B cell (primary cell): ENCODE measurements around the gene TRPT1. TPM values are rescaled to one million over a fixed set of nuclear protein-coding genes. Genes with fewer than 3 reads are reported as not detected.

ENCODE experiments used
- ATAC-seq: fragments of 200-7000 bp; cut with Tn5 transposase; one replicate; pipeline ENCODE4 v1.10.0; 2021; ENCODE audit warnings: low read depth, mild to moderate bottlenecking, moderate number of reproducible peaks, moderate library complexity
- CTCF ChIA-PET: fragments of 350-600 bp; sonication (Branson Sonifier 250); formaldehyde crosslinking; loops from one replicate; lab custom pipeline; 2021; ENCODE audit warnings: antibody characterized with exemption, inconsistent platforms; lab: Charles Lee
- POLR2A ChIA-PET: fragments of 350-600 bp; sonication (Branson Sonifier 250); formaldehyde crosslinking; loops from one replicate; lab custom pipeline; 2021; ENCODE audit warnings: antibody characterized with exemption; lab: Charles Lee
- DNase-seq: peaks from one replicate; pipeline ENCODE4 v3.0.0; 2013
- H2AFZ ChIP-seq: 2 replicates; pipeline ENCODE4 v1.6.1; 2012; ENCODE audit warnings: mild to moderate bottlenecking, low read depth, low read length; ENCODE audit not compliant: insufficient read depth, poor library complexity, severe bottlenecking
- H3K27ac ChIP-seq, 2 donors: 1 replicate in 1 of 2; 2 replicates in 1 of 2; pipeline ENCODE4 v1.5.1; 2012 to 2013; ENCODE audit warnings: low read length in 2 of 2, mild to moderate bottlenecking in 2 of 2, moderate library complexity in 1 of 2
- H3K27me3 ChIP-seq, 4 experiments: fragments of 200-600 bp in 1 of 4; sonication (generic) in 1 of 4; replicated peaks in 1 of 4; 1 replicate in 2 of 4; 2 replicates in 2 of 4; pipeline versions ENCODE4 v1.6.1 to v1.7.0; 2013 to 2016; ENCODE audit warnings: low read length in 3 of 4, mild to moderate bottlenecking in 2 of 4, mixed read lengths in 1 of 4, moderate library complexity in 1 of 4; ENCODE audit not compliant: insufficient read depth in 4 of 4, control insufficient read depth in 3 of 4; ENCODE audit errors: control extremely low read depth in 1 of 4
- H3K36me3 ChIP-seq, 2 experiments: replicated peaks in 1 of 2; 1 replicate in 1 of 2; 2 replicates in 1 of 2; pipeline versions ENCODE4 v1.6.1 to v1.7.1; 2013; ENCODE audit warnings: low read length in 1 of 2; ENCODE audit not compliant: insufficient read depth in 2 of 2, control insufficient read depth in 1 of 2; ENCODE audit errors: control extremely low read depth in 1 of 2, extremely low read depth in 1 of 2
- H3K4me1 ChIP-seq, 2 donors: fragments of 200-600 bp in 1 of 2; sonication (generic) in 1 of 2; 1 replicate in 1 of 2; 2 replicates in 1 of 2; pipeline versions ENCODE4 v1.5.1 to v1.6.1; 2013 to 2017; ENCODE audit warnings: low read length in 2 of 2; ENCODE audit not compliant: control insufficient read depth in 2 of 2, insufficient read depth in 2 of 2
- H3K4me2 ChIP-seq: replicated peaks from 2 replicates; pipeline ENCODE3; 2012; ENCODE audit warnings: mild to moderate bottlenecking, low read depth, low read length; ENCODE audit not compliant: poor library complexity, severe bottlenecking
- H3K4me3 ChIP-seq, 5 experiments: fragments of 200-600 bp in 1 of 5; sonication (generic) in 1 of 5; 1 replicate in 3 of 5; 2 replicates in 2 of 5; pipeline versions ENCODE4 v1.5.1 to v1.7.0; 2011 to 2016; ENCODE audit warnings: low read length in 4 of 5, mild to moderate bottlenecking in 4 of 5, low read depth in 2 of 5, control low read depth in 1 of 5, moderate library complexity in 1 of 5; ENCODE audit not compliant: insufficient read depth in 1 of 5; ENCODE audit errors: control extremely low read depth in 1 of 5, extremely low read depth in 1 of 5
- H3K79me2 ChIP-seq: fragments of 200-600 bp; sonication (generic); one replicate; pipeline ENCODE4 v1.6.0; 2016; ENCODE audit warnings: low read length; ENCODE audit not compliant: control insufficient read depth, insufficient read depth
- H3K9ac ChIP-seq: fragments of 200-600 bp; sonication (generic); 2 replicates; pipeline ENCODE4 v1.6.1; 2017; ENCODE audit warnings: mild to moderate bottlenecking, low read length, moderate library complexity
- H3K9me3 ChIP-seq, 3 donors: one replicate each; pipeline versions ENCODE4 v1.6.1 to v1.7.1; 2013; ENCODE audit warnings: low read length in 2 of 3; ENCODE audit not compliant: control insufficient read depth in 2 of 3, insufficient read depth in 1 of 3; ENCODE audit errors: control extremely low read depth in 1 of 3
- H4K20me1 ChIP-seq: 2 replicates; pipeline ENCODE4 v1.6.0; 2012; ENCODE audit warnings: mild to moderate bottlenecking, low read length; ENCODE audit not compliant: insufficient read depth, control insufficient read depth, poor library complexity, severe bottlenecking
- H3K27ac Mint-ChIP-seq: one replicate; pipeline ENCODE4 v1.8.0; 2021; ENCODE audit warnings: mixed read lengths
- H3K27me3 Mint-ChIP-seq: one replicate; pipeline ENCODE4 v1.8.0; 2021; ENCODE audit warnings: mixed read lengths
- H3K4me1 Mint-ChIP-seq: one replicate; pipeline ENCODE4 v1.8.0; 2021; ENCODE audit warnings: mixed read lengths
- H3K4me3 Mint-ChIP-seq: one replicate; pipeline ENCODE4 v1.8.0; 2021; ENCODE audit warnings: mixed read lengths
- H3K9me3 Mint-ChIP-seq: one replicate; pipeline ENCODE4 v1.8.0; 2022; ENCODE audit warnings: mixed read lengths; ENCODE audit not compliant: insufficient read depth
- CTCF ChIP-seq: fragments of 200-600 bp; IDR thresholded peaks from one replicate; pipeline ENCODE4 v1.8.0; 2022; ENCODE audit warnings: antibody characterized with exemption, mild to moderate bottlenecking
- EZH2 ChIP-seq: IDR thresholded peaks from 2 replicates; pipeline ENCODE4 v1.6.1; 2012; ENCODE audit warnings: borderline replicate concordance, low read depth, mild to moderate bottlenecking, moderate library complexity, low read length; ENCODE audit not compliant: insufficient read depth, poor library complexity, severe bottlenecking
- WGBS: methylation state at CpG from one replicate; pipeline ENCODE4 v1.1.5; 2013; ENCODE audit warnings: missing lambda C conversion rate; ENCODE audit not compliant: insufficient coverage; 5-methylcytosine and 5-hydroxymethylcytosine counted together
- intact Hi-C: fragments of 100-400 bp; cut with micrococcal nuclease; formaldehyde crosslinking; loops from one replicate; pipeline ENCODE4 v1.10.0; 2022
- polyA plus RNA-seq: library from polyadenylated mRNA; depleted of rRNA; stranded (reverse); fragments of >200 nt; gene quantifications from 2 replicates; pipeline ENCODE4 v1.2.3, GENCODE V29; 2012
- total RNA-seq, 2 donors: library from RNA; stranded (reverse); fragments of 120-200 nt in 1 of 2; gene quantifications; 1 replicate in 1 of 2; 2 replicates in 1 of 2; pipeline versions ENCODE4 v1.2.3 to v1.2.4, GENCODE V29; 2013 to 2022

TRPT1 gene
- total and polyA plus RNA-seq, 2 donors (not counting 1 experiment from before 2014, with no cell fraction given) = 59.6 to 145 TPM

- H3K9me3 Mint-ChIP-seq = no peaks in the 10 kb centered on the region
- no peak for TF ChIP-seq EZH2
- H3K36me3 ChIP-seq = peaks cover 0 to 34% of the 10 kb centered on the region in 2 experiments
- peaks cover 37% of the 10 kb centered on the region for H4K20me1 ChIP-seq
- peaks cover 30 to 58% of the 10 kb centered on the region in 2 donors for H3K4me1 ChIP-seq
- H3K4me3 Mint-ChIP-seq = peak overlapping the region; percentile 67
- CTCF ChIA-PET = interaction anchor here (5.6 to 10.3 kb wide), 4 partner anchors 7 to 39 kb away, joined by 53 to 141 read pairs (median 66); partner anchors contain the start of genes NUDT22, PLCB3, PPP1R14B and STIP1
- H3K4me3 ChIP-seq = no peak overlapping the region
- DNase-seq (no peak), ATAC-seq (no peak)
- intact Hi-C loops = loop anchor here (10.0 kb wide), 1 partner anchor 446 kb away; no protein-coding TSS in a partner anchor
- no peak overlapping the region for H2AFZ ChIP-seq
- peak overlapping the region; percentile 96 for H3K27ac Mint-ChIP-seq
- H3K4me1 Mint-ChIP-seq = peaks cover 60% of the 10 kb centered on the region
- H3K27me3 Mint-ChIP-seq = no peaks in the 10 kb centered on the region
- POLR2A ChIA-PET = interaction anchor here (0.5 to 1.6 kb wide), 3 partner anchors 8 to 49 kb away, joined by 3 to 6 read pairs (median 5); partner anchors contain the start of gene PPP1R14B
- peak overlapping the region; percentile 73 to 90 for H3K27ac ChIP-seq
- no peaks in the 10 kb centered on the region for H3K9me3 ChIP-seq
- H3K79me2 ChIP-seq = peaks cover 37% of the 10 kb centered on the region
- peak overlapping the region; percentile 99 for H3K4me2 ChIP-seq
- no peaks in the 10 kb centered on the region for H3K27me3 ChIP-seq
- H3K9ac ChIP-seq = no peak overlapping the region
- 83% methylated on average over 18 of the region's 18 CpGs for WGBS
These were observed 17.0 kb downstream of the TRPT1 start for GRCh38 chr11:64208796-64209562.

GRCh38 chr11:64208086-64208795 is 17.7 kb downstream of the TRPT1 start:
- H3K4me2 ChIP-seq = peak overlapping the region; percentile 99
- no peak for ATAC-seq

More at GRCh38 chr11:64208086-64208795, 17.7 kb downstream of the TRPT1 start:
- H4K20me1 ChIP-seq = peaks cover 37% of the 10 kb centered on the region
- peak overlapping the region in 4 of 5 experiments; percentile 72 to 95 (median 85) for H3K4me3 ChIP-seq
- H3K36me3 ChIP-seq = peaks cover 0 to 41% of the 10 kb centered on the region in 2 experiments
- intact Hi-C loops = loop anchor here (10.0 kb wide), 1 partner anchor 447 kb away; no protein-coding TSS in a partner anchor
- TF ChIP-seq EZH2 = no peak
- no peak for TF ChIP-seq CTCF
- H3K27me3 ChIP-seq = no peaks in the 10 kb centered on the region
- peaks cover 37% of the 10 kb centered on the region for H3K79me2 ChIP-seq
- ChIA-PET POLR2A (interaction anchor here (0.5 to 4.8 kb wide), 16 partner anchors 8 to 1543 kb away, joined by 3 to 78 read pairs (median 6); partner anchors contain the start of genes BAD, C11orf98, DNAJC4 and FKBP2), CTCF (interaction anchor here (0.6 to 10.3 kb wide), 12 partner anchors 8 to 1322 kb away, joined by 3 to 243 read pairs (median 17); partner anchors contain the start of genes CATSPERZ, ESRRA, NUDT22 and PLCB3)
- H3K9ac ChIP-seq = peak overlapping the region; percentile 93
- Mint-ChIP-seq H3K27ac (peak overlapping the region; percentile 96), H3K4me1 (peaks cover 57% of the 10 kb centered on the region), H3K27me3 (no peaks in the 10 kb centered on the region), H3K9me3 (no peaks in the 10 kb centered on the region), H3K4me3 (peak overlapping the region; percentile 90)
- peaks cover 30 to 58% of the 10 kb centered on the region in 2 donors for H3K4me1 ChIP-seq
- DNase-seq = no peak
- no peaks in the 10 kb centered on the region for H3K9me3 ChIP-seq
- H3K27ac ChIP-seq = peak overlapping the region; percentile 73 to 90
- peak overlapping the region; percentile 74 for H2AFZ ChIP-seq
- WGBS = 67% methylated on average over 21 of the region's 23 CpGs
